ENCODE data around the gene CCR3.

Gene CCR3

DNA sequence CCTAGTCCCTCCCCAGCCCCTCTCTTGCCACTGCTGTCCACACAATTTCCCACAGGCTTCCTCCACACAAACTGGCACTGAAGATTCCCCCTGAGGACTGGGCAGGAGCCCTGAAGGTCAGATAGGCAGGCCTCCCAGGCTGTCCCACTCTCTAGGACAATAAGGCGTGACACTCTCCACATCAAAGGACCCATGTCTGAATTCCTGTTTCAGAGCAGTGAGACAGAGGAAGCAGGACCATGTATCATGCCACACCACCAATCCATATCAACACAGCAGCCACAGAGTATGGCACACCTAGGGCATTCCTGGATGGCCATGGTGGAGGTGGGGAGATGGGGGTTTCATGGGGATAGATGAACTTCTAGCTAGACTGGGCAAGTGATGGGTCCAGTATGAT, 20.3 kb upstream of the CCR3 start:
- no peak for DNase-seq

DNA sequence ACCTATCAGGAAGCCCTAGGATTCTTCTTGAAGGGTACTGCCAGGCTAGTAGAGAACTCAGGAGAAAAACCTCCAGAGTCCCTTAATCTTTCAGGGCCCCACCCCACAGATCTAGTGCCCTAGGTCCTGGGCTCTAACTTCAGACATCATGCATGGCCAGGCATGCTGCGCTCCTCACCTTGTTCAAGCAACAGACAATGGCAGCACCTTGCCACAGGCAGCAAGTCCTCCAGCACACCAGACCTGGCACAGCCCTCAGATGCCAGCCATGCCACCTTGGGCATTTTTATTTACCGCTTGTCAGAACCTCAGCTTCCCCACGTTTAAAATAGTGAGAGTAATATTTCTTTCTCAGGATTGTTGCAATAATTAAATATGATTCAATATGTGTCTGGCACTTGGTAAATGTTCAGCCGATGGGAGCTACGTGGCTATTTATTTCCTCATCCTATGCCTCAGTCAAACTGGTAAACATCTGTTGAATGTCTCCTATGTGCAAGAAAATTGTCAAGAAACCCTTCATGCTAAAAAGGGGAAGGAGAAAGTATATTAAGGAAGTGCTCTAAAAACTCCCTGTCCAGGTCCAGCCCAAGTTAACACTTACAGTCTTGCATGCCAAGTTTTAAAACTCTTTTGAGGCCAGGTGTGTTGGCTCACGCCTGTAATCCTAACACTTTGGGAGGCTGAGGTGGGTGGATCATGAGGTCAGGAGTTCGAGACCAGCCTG, 19.7 kb upstream of the CCR3 start:
- peak; percentile 86 for DNase-seq

DNA sequence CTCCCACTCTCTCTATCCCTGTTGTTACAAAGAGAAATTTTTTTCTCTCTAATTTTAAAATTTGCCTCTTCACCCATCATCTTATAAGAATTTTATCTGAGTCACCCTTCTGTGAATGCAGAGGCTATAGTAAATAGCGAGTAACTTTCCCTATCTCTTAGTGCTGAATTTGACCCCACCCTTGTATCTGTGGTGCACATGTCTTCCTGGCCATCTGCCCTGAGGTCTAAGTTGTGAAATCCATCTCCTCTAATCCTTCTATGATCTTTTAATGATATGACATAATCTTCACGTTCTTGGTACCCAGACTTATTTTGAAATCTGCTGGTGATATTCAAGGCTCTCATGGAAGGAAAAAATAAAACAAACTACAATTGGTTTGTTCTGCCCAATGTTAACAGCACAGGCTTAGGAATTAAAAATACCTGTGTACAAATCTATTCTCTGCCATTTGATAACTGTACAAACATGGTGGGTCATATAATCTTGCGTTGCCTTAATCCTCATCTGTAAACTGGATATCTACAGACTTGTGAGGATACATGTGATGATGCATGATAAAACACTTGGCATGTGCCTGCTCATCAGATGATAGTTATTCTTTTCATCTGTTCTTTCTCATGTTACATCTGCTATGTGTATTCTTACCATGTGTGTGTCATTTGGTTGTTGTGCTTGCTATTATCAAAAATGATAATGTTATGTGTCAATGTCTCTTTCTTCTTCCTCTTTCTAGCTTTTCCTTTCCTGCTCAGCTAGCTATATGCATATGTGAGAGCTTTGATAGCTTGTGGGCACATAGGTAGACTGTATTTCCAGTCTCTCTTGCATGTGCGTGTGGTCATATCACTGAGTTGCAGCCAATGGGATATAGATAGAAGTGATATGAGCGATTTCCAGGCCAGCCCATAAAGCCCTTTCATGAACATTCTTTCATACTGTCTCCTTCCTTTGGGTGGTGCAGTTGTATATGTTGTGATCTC, 13.7 kb upstream of the CCR3 start:
- DNase-seq = peak; percentile 98

DNA sequence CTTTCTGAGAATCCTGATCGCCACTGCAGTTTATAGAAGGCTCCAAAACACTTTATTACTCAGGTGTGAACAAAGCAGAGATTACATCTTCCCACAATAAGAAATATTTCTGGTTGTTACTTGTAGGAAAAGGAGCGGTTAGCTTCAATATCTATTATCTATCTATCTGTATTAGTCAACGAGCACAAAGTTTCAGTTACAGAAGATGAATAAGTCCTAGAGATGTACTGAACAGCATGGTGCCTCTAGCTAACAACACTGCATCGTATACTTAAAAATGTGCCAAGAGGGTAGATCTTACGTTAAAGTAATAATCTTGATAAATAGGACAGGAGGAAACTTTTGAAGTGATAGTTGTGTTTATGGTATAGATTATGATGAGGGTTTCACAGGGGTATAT, 10.9 kb upstream of the CCR3 start:
- DNase-seq = no peak

DNA sequence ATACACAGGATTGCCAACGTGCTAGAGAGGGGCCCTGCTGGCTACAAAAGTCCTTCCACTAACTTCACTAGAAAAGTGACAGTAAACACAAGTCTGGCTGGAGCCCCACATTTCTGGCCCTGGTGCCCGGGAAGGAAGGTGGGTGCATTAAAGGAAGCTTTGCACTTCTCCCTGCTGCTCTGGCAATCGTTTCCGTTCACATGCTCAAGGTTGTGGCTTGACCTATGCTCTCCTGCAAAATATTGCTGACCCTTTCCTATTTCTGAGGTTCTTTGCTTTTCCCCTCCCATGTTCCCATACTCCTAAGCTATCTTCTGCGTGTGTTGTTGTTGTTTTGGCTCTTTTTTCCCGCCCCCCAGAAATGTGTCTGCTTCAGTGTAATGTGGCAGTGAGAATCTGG, 9.1 kb upstream of the CCR3 start:
- DNase-seq = no peak

DNA sequence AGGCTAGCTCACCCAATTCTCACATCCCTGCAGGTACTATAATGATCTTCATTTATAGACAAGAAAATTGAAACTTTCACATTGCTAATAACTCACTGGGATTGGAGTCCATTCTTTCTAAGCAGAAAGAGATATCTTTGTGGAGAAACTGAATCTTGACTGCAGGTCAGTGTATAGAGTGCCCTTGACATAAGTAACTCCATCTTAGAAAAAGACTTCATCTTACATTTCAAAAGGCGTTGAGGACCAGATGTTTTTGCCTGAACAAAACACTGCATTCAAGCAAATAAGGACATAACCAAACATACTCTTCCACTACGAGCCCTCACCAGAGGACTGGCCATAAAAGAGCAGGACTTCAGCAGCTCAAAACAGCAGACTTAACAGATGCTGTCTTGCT, 6.8 kb upstream of the CCR3 start:
- no peak for DNase-seq

DNA sequence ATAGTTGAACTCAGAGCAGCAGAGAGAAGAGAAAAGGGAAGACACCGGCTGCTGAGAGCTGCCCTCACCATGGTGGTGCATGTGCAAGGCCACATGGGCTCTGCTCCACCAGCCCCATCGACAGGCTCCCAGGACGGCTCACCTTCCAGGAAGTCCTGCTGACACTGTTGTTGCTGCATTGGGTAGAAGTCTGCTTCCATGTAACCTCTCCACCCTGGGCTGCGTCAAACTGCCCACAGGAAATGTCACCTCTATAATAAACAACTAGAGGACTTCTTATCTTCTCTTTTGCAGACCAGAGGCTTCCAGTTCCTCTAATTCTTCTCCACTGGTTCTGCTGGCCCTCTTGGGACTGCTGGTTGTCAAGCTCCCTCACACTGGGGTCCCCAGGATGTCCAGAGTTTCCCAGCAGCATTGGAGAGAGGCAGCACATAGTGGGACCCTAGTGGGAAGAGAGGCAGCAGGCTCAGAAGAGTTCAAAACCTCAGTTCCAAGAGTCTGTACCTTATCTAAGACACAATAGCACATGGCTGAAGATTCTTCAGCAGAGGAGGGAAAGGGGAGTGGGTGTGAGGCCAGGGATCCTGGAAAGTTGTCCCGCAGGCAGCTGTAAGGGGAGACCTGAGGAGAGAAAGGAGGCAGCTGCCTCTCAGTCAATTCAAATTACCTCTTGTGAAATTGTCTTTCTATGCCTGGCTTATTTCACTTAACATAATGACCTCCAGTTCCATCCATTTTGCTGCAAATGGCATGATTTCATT, 5.8 kb upstream of the CCR3 start:
- peak; percentile 94 for DNase-seq

DNA sequence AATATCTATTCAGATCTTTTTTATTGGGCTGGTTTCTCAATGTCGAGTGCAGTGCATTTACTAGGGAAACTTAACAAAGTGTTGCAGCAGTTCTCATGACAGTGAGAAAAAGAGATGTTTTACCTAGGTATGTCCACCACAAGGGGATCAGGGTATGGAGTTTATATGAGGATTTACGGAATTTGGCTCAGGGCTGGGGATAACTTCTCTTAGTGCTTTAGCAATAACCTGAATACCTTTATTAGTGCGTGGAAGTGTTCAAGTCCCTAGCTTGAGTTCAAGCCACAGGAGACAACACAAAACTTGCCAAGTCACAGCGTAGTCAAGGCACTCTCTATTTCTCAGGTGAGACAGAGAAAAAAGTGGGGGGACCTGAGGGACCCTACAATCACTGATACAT, 3.9 kb upstream of the CCR3 start:
- no peak for DNase-seq

DNA sequence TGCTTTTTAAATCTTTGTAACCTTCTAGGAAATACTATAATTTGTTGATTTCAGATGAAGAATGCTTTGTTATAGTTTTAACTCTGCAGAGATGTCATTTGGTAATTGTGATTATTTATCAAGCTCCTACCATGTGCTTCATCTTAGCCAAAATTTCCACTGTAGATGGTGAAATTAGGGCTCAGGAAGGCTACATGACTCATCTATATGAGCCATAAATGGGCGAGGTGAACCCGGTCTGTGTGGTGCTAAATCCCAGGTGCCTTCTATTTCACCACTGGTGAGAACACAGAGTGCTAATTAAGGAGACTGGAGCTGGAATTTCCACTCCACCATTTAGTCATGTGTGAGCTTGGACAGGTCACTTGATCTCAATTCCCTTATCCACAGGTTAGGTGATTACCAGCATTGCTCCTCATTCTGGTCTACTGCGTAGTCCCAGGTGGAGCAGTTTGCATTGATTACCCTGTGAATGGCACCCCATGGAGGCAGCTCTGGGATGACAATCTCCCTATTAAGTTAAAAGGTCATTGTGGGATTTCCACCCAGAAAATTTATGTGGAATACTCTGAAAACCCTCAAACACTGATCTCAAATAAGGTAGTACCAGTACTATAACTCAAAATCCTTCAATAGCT, 2.8 kb upstream of the CCR3 start:
- no peak for DNase-seq

DNA sequence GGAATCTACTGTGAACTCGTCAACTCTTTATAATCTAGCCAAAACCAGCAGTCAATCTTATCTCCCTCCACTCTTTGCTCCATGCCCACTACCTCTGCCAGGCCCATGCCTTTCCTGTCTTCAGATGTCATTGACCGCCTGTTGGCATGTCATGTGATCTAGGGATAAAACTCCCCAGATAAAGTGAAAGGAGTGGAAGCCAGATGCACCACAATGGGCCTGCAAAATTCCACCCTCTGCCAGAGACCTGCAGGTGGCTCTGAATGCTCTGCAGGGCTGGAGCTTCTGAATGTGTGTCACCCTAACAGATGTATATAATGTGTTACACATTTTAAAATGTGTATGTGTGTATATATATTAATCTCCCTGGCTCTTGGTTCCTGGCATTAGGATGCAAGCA, 2.3 kb upstream of the CCR3 start:
- no peak for DNase-seq

DNA sequence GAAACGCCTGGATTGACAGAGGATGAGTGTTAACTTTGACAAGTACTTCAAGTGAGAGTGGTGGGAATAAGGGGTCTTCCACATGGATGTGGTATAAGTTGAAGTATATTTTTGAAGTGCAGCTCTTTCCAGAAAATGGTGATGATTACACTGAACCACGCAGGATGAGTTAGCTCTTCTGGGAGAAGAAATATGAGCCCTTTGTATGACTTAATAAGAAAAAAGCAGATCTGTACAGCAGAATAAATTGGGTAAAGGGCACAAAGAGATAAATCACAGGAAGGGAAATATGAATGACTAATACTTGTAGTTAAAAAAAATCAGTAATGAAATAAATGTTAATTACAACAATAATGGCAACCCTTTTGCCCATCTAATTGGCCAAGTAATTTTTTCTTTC, 1.3 kb downstream of the CCR3 start:
- DNase-seq = no peak

DNA sequence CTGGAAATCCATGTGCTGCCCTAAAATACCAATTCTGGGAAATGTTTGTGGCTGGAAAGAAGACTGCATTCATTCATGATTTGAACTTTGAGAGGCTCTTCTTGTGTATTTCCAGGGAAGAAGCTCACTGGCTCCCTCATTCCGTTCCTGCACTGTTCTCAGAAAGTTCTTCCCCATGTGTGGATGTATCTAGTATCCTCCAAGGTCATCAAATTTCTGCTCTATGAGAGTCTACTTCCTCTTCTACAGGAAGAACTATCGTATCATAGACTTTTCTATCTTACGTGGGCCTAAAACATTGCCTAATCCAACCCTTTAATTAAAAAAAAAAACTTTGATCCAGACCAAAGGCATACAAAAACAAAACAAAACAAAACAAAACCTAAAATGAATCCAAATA, 2.9 kb downstream of the CCR3 start:
- DNase-seq = no peak

DNA sequence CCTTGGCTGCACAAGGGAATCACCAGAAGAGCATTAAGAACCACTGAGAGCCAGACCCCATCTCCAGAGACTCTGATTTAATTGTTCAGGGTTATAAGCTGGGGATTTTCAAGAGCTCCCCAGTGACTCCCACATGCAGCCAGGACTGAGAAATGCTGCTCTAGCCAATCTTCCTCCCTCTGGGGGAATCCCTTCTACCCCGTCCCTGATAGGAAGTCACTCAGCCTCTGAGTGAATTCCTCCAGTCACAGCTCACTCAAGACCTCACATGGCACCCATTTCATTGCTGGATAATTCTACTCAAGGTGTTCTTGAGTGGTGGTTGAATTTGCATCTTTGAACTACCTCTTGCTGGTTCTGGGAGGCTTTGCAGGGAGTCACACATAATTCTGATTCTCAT, 10.7 kb downstream of the CCR3 start:
- DNase-seq = no peak

DNA sequence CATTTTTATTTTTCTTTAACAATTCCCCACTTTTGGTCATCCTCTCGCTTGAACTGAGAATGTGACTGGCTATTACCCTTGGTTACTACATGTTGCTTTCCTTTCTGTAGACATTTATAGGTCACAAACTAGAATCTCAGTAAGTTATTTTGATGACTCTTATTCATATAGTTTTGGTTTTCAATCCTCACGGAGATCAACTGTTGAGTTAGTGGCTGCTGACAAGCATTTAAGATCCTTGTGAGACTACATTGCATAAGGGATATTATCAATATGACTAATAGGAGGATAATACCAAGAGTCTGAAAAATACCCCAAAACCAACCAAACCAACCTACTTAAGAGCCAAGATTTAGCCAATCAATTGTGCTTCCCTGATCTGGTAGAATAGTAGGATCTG, 16.3 kb downstream of the CCR3 start:
- no peak for DNase-seq

DNA sequence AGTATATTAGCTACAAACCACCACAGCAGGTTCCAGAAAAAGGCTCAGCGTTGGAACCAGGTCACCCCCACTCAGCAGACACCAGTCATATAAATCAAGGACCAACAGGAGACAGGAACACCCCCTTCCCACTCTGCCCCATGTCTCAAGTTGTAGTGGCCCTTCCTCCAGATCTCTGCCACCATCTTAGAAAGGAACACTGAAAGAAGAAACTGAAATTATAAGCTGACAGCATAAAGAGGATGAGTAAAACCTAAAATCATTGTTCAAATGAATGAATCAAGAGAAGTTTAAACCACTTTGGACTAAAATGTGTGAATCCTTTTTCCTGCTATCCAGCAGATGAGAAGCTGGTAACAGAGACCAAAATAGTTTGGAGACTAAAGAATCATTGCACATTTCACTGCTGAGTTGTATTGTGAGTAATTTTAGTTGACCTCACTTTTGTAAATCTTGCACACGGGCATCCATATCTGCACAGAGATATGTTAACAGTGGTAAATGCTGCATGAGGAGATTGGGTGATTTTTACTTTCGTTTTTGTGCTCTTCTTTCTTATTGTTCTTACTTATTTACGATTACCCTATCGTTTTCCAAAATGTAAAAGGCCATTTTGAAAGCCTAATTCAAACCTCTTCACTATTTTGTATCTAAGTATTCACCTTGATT, 19.8 kb downstream of the CCR3 start:
- no peak for DNase-seq

DNA sequence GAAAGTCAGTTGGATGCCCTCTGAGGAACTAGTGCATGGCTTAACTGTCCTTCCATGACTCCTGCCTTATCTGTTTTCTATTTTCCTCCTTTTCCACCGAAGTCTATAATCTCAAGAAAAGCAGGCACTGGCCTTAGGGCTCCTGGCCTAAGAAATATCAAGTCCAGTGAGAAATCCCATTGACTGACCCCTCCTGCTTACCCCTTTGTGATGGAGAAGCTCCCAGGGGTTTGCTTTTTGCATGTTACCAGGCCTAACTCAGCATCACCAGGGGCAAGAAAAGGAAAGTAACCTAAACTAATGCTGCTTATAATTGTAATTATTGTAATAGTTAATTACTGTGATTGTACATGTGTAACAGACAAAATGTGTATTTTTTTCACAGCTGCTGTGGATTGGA, 21.7 kb downstream of the CCR3 start:
- no peak for DNase-seq

DNA sequence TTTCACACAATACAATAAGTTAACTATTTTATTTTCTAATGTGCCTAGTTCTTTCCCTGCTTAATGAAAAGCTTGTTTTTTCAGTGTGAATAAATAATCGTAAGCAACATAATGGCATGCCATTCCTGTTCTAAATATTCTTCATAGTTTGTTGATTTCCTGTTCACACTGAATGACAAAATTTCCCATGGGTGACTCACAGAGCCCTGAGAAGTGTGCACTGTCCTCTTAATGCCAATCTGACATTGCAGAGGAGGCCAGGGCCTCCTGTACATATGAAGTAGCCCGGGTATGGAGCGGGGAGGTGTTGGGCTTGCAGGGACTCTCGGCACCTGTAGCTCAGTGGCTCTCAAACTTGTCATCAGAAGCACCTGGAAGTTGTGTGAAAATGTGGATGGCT, 24.3 kb downstream of the CCR3 start:
- no peak for DNase-seq

DNA sequence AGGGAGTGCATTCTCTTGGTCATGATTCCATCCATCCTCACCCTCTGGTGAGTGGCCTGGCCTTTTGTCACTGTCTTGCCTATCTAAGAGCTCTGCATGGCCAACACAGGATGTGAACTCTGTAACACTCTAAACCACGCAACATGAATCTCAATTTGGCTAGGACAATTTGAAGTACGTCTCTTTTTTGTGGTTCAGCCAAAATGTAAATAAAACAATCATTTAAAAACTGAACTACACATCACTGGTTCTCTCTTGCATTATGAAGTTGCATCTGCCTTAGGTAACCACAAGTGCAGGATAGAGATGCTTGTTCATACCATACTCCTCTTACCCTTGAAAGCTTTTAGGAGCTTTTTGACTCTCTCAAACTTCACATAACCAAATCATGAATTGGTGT, 27.3 kb downstream of the CCR3 start:
- no peak for DNase-seq

DNA sequence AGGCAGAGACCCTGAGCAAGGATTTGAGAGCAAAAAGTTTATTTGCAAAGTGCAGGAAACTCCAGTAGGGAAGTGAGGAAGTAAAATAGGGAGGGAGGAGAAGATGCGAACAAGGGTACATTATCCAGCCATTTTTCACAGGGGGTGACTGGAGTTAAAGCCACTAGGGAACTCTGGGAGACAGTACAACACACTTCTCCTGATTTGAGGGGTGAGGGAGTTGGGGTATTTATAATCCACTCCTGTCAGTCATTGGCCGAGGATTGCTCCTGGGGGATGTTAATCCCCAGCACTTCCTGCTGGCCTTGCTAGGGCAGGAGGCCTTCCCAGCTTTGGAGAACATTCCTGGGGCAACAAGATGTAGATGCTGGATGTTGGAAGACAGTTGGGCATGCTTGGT, 28.2 kb downstream of the CCR3 start:
- DNase-seq = no peak

DNA sequence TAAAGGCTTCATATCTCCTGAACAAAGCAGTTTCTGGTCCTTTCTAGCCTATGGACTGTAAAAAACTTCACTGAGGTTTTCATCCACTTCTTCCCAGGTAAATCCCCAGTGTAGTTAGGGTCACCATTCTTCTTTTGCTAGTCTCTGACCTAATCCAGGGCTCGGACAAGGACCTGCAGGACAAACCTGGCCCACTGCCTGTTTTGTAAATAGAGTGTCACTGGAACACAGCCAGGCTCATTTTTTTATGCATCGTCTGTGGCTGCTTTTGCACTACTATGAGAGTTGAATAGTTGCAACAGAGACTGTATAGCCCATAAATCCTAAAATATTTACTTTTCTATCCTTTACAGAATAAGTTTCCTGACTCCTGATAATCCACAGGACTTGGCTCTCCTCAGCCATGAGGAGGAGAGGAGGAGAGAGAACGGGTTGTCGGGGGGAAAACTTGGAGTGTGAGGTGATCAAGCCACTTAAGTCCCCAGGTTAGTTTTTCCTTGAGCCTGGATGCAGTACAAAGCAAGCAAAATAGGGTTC, 29.0 kb downstream of the CCR3 start:
- DNase-seq = no peak

DNA sequence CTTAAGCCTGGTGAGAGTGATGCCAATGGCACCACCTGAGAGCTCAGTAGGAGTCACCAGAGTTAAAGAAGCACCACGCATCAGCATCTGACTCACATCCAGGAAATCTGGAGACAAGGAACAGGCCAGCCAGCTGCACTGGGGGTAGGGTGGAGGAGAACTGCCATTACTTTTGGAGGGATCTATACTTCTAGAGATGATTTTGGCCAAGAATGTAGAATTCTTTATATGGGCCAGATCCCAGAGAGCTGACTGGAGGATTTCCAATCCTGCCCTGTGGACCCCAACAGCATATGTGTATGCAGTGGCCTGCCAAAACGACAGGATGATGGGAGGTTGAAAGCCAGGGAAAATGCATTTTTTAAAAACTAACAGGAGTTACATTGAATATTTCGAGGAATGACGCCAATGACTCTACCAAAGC, 29.8 kb downstream of the CCR3 start:
- no peak for DNase-seq

DNA sequence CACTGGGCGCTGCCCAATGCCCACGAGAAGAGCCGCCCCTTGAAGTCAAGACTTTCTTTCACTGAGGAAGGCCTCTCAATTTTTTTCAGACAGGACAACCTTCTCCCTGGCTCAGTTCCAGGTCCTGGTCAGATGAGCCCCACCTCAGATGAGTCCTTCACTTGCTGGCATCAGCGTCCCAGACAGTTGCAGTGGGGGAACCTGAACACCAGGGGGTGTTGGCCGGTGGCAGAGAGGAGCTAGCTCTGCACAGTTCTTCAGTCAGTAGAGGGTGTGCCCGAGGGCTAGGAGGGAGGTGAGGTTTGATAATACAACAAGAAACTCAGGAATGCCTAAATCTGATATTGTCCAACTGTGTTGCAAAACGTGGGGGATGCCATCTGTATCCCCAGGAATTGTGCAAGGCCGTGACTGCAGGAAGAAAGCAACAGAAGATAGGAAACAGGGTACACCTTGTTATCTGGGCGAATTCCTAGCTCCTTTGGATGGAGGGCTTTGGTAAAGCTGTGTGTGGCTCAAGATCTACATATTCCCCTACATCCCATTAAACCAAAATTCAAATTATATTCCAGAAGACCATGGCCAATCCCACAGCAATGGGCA, 34.3 kb downstream of the CCR3 start:
- DNase-seq = no peak

All from GF-D8 (cell line).